ENCODE data around the gene ALDOA. TPM values are rescaled to one million over a fixed set of nuclear protein-coding genes. Genes with fewer than 3 reads are reported as not detected.

Gene ALDOA
- total RNA-seq, 1 donor from 2014 or later, result 640 TPM

DNA sequence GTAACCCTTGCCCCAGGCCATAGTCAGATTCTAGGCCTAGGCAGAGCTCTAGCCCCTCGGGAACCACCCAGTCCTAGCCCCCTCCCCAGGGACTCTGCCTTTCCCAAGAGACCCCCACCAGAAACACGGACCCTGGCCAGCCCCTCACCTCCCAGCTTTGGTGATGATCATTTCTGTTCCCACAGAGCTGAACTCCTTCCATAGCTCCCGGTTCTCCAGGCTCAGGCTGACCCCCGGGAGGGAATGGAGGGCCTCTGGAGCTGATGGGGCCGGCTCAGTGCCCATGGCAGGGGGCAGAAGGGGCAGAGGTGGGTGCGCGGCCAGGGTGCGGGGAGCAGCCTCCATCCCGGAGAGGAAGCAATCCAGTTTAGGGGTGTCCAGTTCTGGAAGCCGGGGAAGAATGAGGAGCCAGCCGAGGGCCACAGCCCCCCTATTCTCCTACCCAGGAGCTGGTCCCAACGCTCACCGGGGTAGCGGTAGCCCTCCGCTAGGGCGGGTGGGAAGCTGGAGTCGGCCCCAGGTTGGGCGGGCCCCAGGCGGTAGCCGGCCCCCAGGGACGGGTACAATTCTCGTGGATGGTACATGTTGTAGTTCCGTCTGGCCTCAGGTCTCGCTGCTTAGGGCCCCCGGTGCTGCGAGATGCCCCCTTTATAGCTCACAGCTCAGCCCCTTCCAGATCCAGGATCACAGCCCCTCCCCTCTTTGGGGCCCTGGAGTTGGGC lies 25.2 kb downstream of the ALDOA start:
- TF ChIP-seq, protein P1, sequence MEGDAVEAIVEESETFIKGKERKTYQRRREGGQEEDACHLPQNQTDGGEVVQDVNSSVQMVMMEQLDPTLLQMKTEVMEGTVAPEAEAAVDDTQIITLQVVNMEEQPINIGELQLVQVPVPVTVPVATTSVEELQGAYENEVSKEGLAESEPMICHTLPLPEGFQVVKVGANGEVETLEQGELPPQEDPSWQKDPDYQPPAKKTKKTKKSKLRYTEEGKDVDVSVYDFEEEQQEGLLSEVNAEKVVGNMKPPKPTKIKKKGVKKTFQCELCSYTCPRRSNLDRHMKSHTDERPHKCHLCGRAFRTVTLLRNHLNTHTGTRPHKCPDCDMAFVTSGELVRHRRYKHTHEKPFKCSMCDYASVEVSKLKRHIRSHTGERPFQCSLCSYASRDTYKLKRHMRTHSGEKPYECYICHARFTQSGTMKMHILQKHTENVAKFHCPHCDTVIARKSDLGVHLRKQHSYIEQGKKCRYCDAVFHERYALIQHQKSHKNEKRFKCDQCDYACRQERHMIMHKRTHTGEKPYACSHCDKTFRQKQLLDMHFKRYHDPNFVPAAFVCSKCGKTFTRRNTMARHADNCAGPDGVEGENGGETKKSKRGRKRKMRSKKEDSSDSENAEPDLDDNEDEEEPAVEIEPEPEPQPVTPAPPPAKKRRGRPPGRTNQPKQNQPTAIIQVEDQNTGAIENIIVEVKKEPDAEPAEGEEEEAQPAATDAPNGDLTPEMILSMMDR (conservative IDR thresholded peaks at IDR 0.05), result no peak
- H3K9me3 Mint-ChIP-seq, result no peaks in the 10 kb centered on the region
- no peak for DNase-seq (ENCODE audit: low read depth, low spot score)
- peaks cover 7% of the 10 kb centered on the region for H3K36me3 Mint-ChIP-seq (ENCODE audit: low read depth)
- H3K4me1 Mint-ChIP-seq, result peaks cover 33% of the 10 kb centered on the region
- H3K27ac Mint-ChIP-seq (ENCODE audit: unreplicated experiment), result no peak overlapping the region
- H3K27me3 Mint-ChIP-seq (ENCODE audit: low read depth), result peaks cover 2% of the 10 kb centered on the region
- H3K4me3 Mint-ChIP-seq, result peak overlapping the region; percentile 77

DNA sequence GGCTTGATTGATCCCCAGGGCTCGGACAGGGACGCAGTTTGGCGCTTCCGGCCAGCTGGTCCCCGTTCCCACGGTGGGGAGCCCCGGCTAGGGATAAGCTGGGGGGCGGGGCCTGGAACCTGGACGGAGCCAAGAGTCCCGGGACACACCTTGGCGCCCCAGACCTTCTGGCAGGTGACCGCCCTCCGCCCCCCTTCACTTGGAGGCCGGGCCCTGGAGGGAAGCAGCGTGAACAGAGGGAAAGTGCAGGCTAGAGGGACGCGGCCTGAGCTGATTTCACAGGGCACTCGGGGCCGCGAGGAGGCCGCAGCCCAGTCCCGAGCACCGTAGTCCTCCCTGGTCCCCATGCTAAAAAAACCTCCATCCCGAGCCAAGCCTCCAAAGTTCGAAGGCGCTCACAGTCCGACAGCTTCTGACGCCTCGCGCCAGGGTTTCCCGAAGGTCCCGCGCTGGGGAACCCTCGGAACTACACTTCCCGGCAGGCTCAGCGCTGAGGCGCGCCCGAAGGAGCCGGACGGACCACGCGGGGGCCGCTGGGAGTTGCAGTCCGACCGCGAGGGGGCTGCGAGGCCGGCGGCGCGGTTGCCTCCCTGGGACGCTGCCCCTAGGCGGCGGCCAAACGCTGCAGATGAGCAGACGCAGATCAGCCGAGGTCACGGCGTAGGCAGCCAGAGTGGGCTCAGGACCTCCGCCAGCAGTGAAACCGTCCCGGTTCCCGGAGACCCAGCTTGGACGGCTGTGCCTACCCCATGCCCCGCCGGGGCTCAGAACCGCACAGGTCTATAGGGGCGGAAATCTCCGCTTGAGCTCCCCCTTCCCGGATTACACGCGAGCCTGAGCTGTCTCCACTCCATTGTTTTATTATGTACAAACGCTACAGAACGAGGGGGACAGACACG lies 26.2 kb downstream of the ALDOA start, which contains the start of gene TBX6:
Gene TBX6 (minus strand): TSS at position 451 of the 899 bp plus-strand sequence. CDS start 731 bp downstream, outside the sequence.
- peaks cover 7% of the 10 kb centered on the region for H3K36me3 Mint-ChIP-seq (ENCODE audit: low read depth)
- peaks cover 38% of the 10 kb centered on the region for H3K4me1 Mint-ChIP-seq
- peak; percentile 95 for DNase-seq (ENCODE audit: low read depth, low spot score)
- no peaks in the 10 kb centered on the region for H3K9me3 Mint-ChIP-seq
- H3K27ac Mint-ChIP-seq (ENCODE audit: unreplicated experiment), result peak within 1 kb of the TSS; percentile 95
- H3K4me3 Mint-ChIP-seq, result peak within 1 kb of the TSS; percentile 84
- TF ChIP-seq, protein P1 (conservative IDR thresholded peaks at IDR 0.05), result peak; percentile 72
- peaks cover 2% of the 10 kb centered on the region for H3K27me3 Mint-ChIP-seq (ENCODE audit: low read depth)

DNA sequence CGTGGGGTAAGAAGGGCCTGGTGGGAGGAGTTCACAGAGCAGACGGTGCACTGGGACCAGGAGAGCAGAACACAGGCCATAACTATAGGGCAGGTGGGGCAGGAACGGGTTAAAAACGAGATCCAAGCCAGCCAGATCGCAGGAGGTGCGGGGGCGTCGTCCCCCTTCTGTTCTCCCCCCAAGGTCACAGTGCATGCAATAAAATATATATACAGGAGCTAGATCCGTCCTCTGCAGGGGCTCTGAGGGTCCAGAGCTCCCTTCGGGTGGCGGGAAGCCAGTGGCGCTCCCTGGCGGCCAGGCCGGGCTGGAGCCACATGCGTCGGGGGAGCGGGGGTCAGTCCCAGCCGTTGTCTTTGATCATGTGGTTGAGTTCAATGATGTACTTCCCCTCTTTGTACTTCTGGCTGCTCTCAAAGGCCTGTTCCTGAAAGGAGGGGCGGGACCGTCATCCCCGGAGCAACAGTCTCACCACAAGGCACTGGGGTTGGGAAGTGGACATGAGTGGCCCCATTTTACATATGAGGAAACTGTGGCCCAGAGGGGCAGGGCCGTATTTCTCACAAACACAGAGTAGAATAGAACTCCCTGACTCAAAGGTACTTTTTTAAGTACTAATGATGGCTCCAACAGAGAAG lies 26.9 kb downstream of the ALDOA start:
- TF ChIP-seq, protein P1 (conservative IDR thresholded peaks at IDR 0.05), result peak; percentile 64
- H3K27ac Mint-ChIP-seq (ENCODE audit: unreplicated experiment), result peak overlapping the region; percentile 95
- H3K27me3 Mint-ChIP-seq (ENCODE audit: low read depth), result peaks cover 2% of the 10 kb centered on the region

GRCh38 chr16:30094541-30095165 lies 29.1 kb downstream of the ALDOA start:
- TF ChIP-seq, protein P1 (conservative IDR thresholded peaks at IDR 0.05), result no peak
- peak; percentile 41 for DNase-seq (ENCODE audit: low read depth, low spot score)
- H3K27ac Mint-ChIP-seq (ENCODE audit: unreplicated experiment), result peak overlapping the region; percentile 86

More for the DNA sequence above, 26.9 kb downstream of the ALDOA start:
- Mint-ChIP-seq H3K9me3 (no peaks in the 10 kb centered on the region), H3K4me1 (peaks cover 42% of the 10 kb centered on the region), H3K4me3 (peak overlapping the region; percentile 84), H3K36me3 (ENCODE audit: low read depth) (peaks cover 6% of the 10 kb centered on the region)
- peak; percentile 76 for DNase-seq (ENCODE audit: low read depth, low spot score)

More at GRCh38 chr16:30094541-30095165, 29.1 kb downstream of the ALDOA start:
- peaks cover 9% of the 10 kb centered on the region for H3K36me3 Mint-ChIP-seq (ENCODE audit: low read depth)
- peak overlapping the region; percentile 78 for H3K4me3 Mint-ChIP-seq
- no peaks in the 10 kb centered on the region for H3K9me3 Mint-ChIP-seq
- peaks cover 53% of the 10 kb centered on the region for H3K4me1 Mint-ChIP-seq
- H3K27me3 Mint-ChIP-seq (ENCODE audit: low read depth), result peaks cover 2% of the 10 kb centered on the region

Data from neural crest cell (in vitro differentiated cells).